Mesenchymal stem cell (in vitro differentiated cells and primary cell): Measurements from ENCODE around the gene EXTL1.

Source experiments
- DNase-seq: peaks from one replicate; pipeline ENCODE4 v3.0.0-alpha.2; 2013
- H2AFZ ChIP-seq: one replicate; pipeline ENCODE4 v1.6.1; 2013; ENCODE audit warnings: low read depth, mild to moderate bottlenecking, control low read depth, inconsistent platforms, low read length, moderate library complexity
- H2AK5ac ChIP-seq: 2 replicates; pipeline ENCODE4 v1.6.1; 2013; ENCODE audit warnings: low read length, moderate library complexity, mild to moderate bottlenecking, inconsistent platforms; ENCODE audit not compliant: severe bottlenecking
- H2BK120ac ChIP-seq: one replicate; pipeline ENCODE4 v1.6.1; 2013; ENCODE audit warnings: low read depth, mild to moderate bottlenecking, inconsistent platforms, low read length, moderate library complexity
- H2BK12ac ChIP-seq, 2 experiments: one replicate each; pipeline ENCODE4 v1.6.1; 2013; ENCODE audit warnings: inconsistent platforms in 2 of 2, low read length in 2 of 2, mild to moderate bottlenecking in 2 of 2, moderate library complexity in 2 of 2, control low read depth in 1 of 2
- H2BK15ac ChIP-seq: one replicate; pipeline ENCODE4 v1.6.1; 2013; ENCODE audit warnings: mild to moderate bottlenecking, low read depth, inconsistent platforms; ENCODE audit not compliant: poor library complexity, severe bottlenecking
- H2BK5ac ChIP-seq: 2 replicates; pipeline ENCODE4 v1.6.1; 2013; ENCODE audit warnings: low read depth, mild to moderate bottlenecking, low read length, control low read depth, inconsistent platforms; ENCODE audit not compliant: poor library complexity, severe bottlenecking
- H3K14ac ChIP-seq, 2 experiments: one replicate each; pipeline ENCODE4 v1.6.1; 2013; ENCODE audit warnings: inconsistent platforms in 2 of 2, low read length in 2 of 2, control low read depth in 1 of 2, mild to moderate bottlenecking in 1 of 2, moderate library complexity in 1 of 2
- H3K18ac ChIP-seq, 2 experiments: one replicate each; pipeline ENCODE4 v1.6.1; 2013; ENCODE audit warnings: inconsistent platforms in 2 of 2, low read length in 2 of 2, control low read depth in 1 of 2, low read depth in 1 of 2, mild to moderate bottlenecking in 1 of 2
- H3K23ac ChIP-seq, 2 experiments: one replicate each; pipeline ENCODE4 v1.6.1; 2013; ENCODE audit warnings: inconsistent platforms in 2 of 2, low read length in 2 of 2, mild to moderate bottlenecking in 2 of 2, moderate library complexity in 2 of 2, control low read depth in 1 of 2
- H3K27ac ChIP-seq: 2 replicates; pipeline ENCODE4 v1.5.1; 2013; ENCODE audit warnings: mild to moderate bottlenecking, moderate library complexity, low read length, control low read depth, inconsistent platforms; ENCODE audit not compliant: poor library complexity, severe bottlenecking
- H3K27me3 ChIP-seq, 2 experiments: 2 replicates each; pipeline versions ENCODE4 v1.6.1 to v1.7.0; 2013; ENCODE audit warnings: low read length in 2 of 2, mild to moderate bottlenecking in 2 of 2, moderate library complexity in 2 of 2, control low read depth in 1 of 2, inconsistent platforms in 1 of 2; ENCODE audit not compliant: control insufficient read depth in 1 of 2, insufficient read depth in 1 of 2
- H3K36me3 ChIP-seq, 2 experiments: 2 replicates each; pipeline versions ENCODE4 v1.6.1 to v1.7.0; 2013; ENCODE audit warnings: low read length in 2 of 2, control low read depth in 1 of 2, inconsistent platforms in 1 of 2, low read depth in 1 of 2, mild to moderate bottlenecking in 1 of 2; ENCODE audit not compliant: insufficient read depth in 2 of 2, control insufficient read depth in 1 of 2
- H3K4ac ChIP-seq, 2 experiments: one replicate each; pipeline ENCODE4 v1.6.1; 2013; ENCODE audit warnings: inconsistent platforms in 2 of 2, low read length in 2 of 2, mild to moderate bottlenecking in 2 of 2, moderate library complexity in 2 of 2, control low read depth in 1 of 2, low read depth in 1 of 2
- H3K4me1 ChIP-seq: 2 replicates; pipeline ENCODE4 v1.6.1; 2013; ENCODE audit warnings: low read depth, low read length, control low read depth; ENCODE audit not compliant: control insufficient read depth, insufficient read depth
- H3K4me2 ChIP-seq: 2 replicates; pipeline ENCODE4 v1.6.1; 2013; ENCODE audit warnings: low read length, mild to moderate bottlenecking, inconsistent platforms; ENCODE audit not compliant: poor library complexity, severe bottlenecking
- H3K4me3 ChIP-seq, 2 experiments: 2 replicates each; pipeline versions ENCODE4 v1.5.1 to v1.7.0; 2013; ENCODE audit warnings: low read length in 2 of 2, mild to moderate bottlenecking in 2 of 2, control low read depth in 1 of 2, low read depth in 1 of 2; ENCODE audit not compliant: insufficient read depth in 1 of 2
- H3K79me1 ChIP-seq: replicated peaks from 2 replicates; pipeline ENCODE4 v1.6.1; 2013; ENCODE audit warnings: mild to moderate bottlenecking, control low read depth, low read length, inconsistent platforms; ENCODE audit not compliant: poor library complexity, severe bottlenecking
- H3K9ac ChIP-seq: 2 replicates; pipeline ENCODE4 v1.7.0; 2013; ENCODE audit warnings: mild to moderate bottlenecking, low read length, moderate library complexity
- H3K9me3 ChIP-seq: 2 replicates; pipeline ENCODE4 v1.7.0; 2013; ENCODE audit warnings: mild to moderate bottlenecking, low read length; ENCODE audit not compliant: control insufficient read depth
- H4K8ac ChIP-seq: one replicate; pipeline ENCODE4 v1.6.1; 2013; ENCODE audit warnings: inconsistent platforms, mild to moderate bottlenecking, low read length, moderate library complexity
- H4K91ac ChIP-seq: one replicate; pipeline ENCODE4 v1.6.1; 2013; ENCODE audit warnings: mild to moderate bottlenecking, low read length, inconsistent platforms
- WGBS: methylation state at CpG from one replicate; pipeline ENCODE4 v1.1.7; 2013; ENCODE audit warnings: mixed read lengths; 5-methylcytosine and 5-hydroxymethylcytosine counted together

Gene EXTL1

GRCh38 chr1:26003756-26004155 is 17.8 kb upstream of the EXTL1 start:
- Histone ChIP-seq H3K79me1 (no peaks in the 10 kb centered on the region), H2BK15ac (no peak overlapping the region), H3K9ac (no peak overlapping the region), H3K4ac (no peak overlapping the region), H3K4me2 (no peak overlapping the region), H4K8ac (no peak overlapping the region), H2AK5ac (no peak overlapping the region), H3K23ac (no peak overlapping the region), H2AFZ (no peak overlapping the region), H3K4me1 (no peaks in the 10 kb centered on the region), H3K4me3 (no peak overlapping the region), H4K91ac (no peak overlapping the region), H2BK5ac (no peak overlapping the region), H2BK12ac (no peak overlapping the region), H3K18ac (no peak overlapping the region), H3K36me3 (no peaks in the 10 kb centered on the region), H3K14ac (no peak overlapping the region), H3K9me3 (no peaks in the 10 kb centered on the region), H3K27ac (no peak overlapping the region), H3K27me3 (peaks cover 7 to 15% of the 10 kb centered on the region in 2 experiments), H2BK120ac (no peak overlapping the region)
- WGBS = 97% methylated on average over 2 of the region's 2 CpGs
- no peak for DNase-seq

DNA sequence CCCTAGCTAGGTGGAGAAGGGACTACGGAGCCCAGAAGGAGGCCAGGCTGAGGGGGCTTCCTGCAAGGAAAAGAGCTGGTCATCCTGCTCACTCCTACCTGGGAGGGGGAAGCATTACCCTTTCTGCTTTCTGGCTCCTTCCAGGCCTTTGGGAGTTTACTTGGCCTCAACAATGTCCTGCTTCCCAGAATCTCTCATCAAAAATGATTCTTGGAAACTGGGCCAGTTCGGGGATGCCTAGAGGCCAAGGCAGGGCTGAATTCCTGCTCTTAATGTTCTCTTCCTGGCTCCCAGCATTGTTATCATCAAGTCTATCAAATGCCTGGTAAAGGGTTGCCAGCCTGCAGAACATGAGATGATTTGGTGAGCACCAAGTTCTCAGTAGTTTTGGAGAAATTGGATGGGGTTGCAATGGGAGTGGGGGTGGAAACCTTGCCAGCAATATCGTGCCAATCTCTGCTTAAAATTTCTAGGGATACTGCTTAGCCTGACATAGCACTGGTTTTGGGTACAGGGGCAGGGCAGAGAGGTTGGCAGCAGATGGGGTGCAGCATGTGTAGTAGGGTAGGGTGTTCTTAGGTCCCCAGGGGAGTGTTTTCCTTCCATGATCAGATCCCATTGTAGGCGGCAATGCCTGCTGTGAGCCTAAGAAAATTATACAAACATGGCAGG is 16.0 kb upstream of the EXTL1 start:
- no peak overlapping the region for H2AK5ac ChIP-seq
- peak overlapping the region; percentile 19 for H2BK15ac ChIP-seq
- peak overlapping the region in 1 of 2 experiments; percentile 43 for H3K23ac ChIP-seq
- no peak overlapping the region for H3K18ac ChIP-seq
- H3K4me1 ChIP-seq = peaks cover 3% of the 10 kb centered on the region
- no peak overlapping the region for H3K4me2 ChIP-seq
- no peak overlapping the region for H2BK12ac ChIP-seq
- H3K9ac ChIP-seq = no peak overlapping the region
- no peak overlapping the region for H4K8ac ChIP-seq
- DNase-seq = no peak
- H4K91ac ChIP-seq = no peak overlapping the region
- no peaks in the 10 kb centered on the region for H3K9me3 ChIP-seq
- H3K27me3 ChIP-seq = peaks cover 7 to 15% of the 10 kb centered on the region in 2 experiments
- no peak overlapping the region for H3K4ac ChIP-seq
- H3K27ac ChIP-seq = no peak overlapping the region
- no peaks in the 10 kb centered on the region for H3K36me3 ChIP-seq
- H3K14ac ChIP-seq = no peak overlapping the region
- no peak overlapping the region for H3K4me3 ChIP-seq
- no peak overlapping the region for H2AFZ ChIP-seq
- H2BK5ac ChIP-seq = no peak overlapping the region
- no peak overlapping the region for H2BK120ac ChIP-seq
- H3K79me1 ChIP-seq = no peaks in the 10 kb centered on the region
- WGBS = 83% methylated on average over 4 of the region's 4 CpGs

DNA sequence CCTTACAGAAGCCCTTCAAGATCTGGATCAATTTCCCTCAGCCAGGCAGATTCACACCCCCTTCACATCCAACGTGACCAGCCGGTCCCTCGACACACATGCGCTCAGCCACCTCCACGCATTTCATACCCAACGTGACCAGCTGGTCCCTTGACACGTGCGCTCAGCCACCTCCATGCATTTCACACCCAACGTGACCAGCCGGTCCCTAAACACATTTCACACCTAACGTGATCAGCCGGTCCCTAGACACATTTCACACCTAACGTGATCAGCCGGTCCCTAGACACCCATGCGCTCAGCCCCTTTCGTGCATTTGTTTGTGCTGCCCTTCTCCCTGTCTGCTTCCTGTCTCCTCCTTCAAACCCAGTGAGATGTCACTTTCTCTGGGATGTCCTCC is 14.9 kb upstream of the EXTL1 start:
- DNase-seq = no peak
- no peak overlapping the region for H2AFZ ChIP-seq
- no peak overlapping the region for H3K4me2 ChIP-seq
- H3K14ac ChIP-seq = no peak overlapping the region
- H3K4ac ChIP-seq = no peak overlapping the region
- 92% methylated on average over 16 of the region's 16 CpGs for WGBS
- no peaks in the 10 kb centered on the region for H3K36me3 ChIP-seq
- peaks cover 7 to 15% of the 10 kb centered on the region in 2 experiments for H3K27me3 ChIP-seq
- no peaks in the 10 kb centered on the region for H3K79me1 ChIP-seq
- H3K27ac ChIP-seq = no peak overlapping the region
- no peak overlapping the region for H2BK5ac ChIP-seq
- no peak overlapping the region for H4K91ac ChIP-seq
- H3K4me3 ChIP-seq = no peak overlapping the region
- H3K18ac ChIP-seq = no peak overlapping the region
- peaks cover 6% of the 10 kb centered on the region for H3K4me1 ChIP-seq
- H3K23ac ChIP-seq = peak overlapping the region in 1 of 2 experiments; percentile 51
- no peak overlapping the region for H2AK5ac ChIP-seq
- H2BK15ac ChIP-seq = no peak overlapping the region
- no peaks in the 10 kb centered on the region for H3K9me3 ChIP-seq
- no peak overlapping the region for H4K8ac ChIP-seq
- H2BK12ac ChIP-seq = no peak overlapping the region
- H3K9ac ChIP-seq = no peak overlapping the region
- H2BK120ac ChIP-seq = no peak overlapping the region

DNA sequence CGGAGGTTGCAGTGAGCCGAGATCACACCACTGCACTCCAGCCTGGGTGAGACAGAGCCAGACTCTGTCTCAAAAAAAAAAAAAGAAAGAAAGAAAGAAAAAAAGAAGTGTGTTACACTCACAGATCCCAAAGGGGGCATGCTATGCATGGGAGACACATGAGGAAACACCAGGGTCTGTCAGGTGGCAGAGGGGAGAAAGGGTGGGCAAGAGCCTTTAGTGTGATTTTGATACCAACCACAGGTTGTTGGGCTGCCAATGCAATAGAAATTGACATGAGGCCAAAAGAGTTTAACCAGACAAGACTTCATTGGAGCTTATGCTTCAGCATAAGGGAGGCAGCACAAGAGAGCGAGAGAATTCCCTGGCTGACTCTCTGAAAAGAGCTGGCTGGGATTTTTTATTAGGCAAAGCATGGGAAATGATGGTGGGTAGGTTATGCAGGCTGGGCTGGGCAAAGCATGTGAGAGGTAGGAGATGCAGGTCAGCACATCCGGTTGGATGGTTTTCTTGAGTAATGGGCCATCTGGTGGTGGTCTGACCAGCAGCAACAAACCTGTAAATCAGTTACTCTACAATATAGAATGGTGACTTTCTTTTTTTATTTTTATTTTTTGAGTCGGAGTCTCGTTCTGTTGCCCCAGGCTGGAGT is 11.7 kb upstream of the EXTL1 start:
- Histone ChIP-seq H2BK120ac (no peak overlapping the region), H3K79me1 (no peaks in the 10 kb centered on the region), H3K4me2 (no peak overlapping the region), H3K9me3 (no peaks in the 10 kb centered on the region), H3K4ac (no peak overlapping the region), H4K91ac (no peak overlapping the region), H3K36me3 (no peaks in the 10 kb centered on the region), H2AK5ac (no peak overlapping the region), H2BK5ac (no peak overlapping the region), H2BK15ac (no peak overlapping the region), H3K18ac (no peak overlapping the region), H3K4me3 (no peak overlapping the region), H3K23ac (no peak overlapping the region), H3K27ac (no peak overlapping the region), H3K27me3 (peaks cover 4 to 22% of the 10 kb centered on the region in 2 experiments), H2AFZ (no peak overlapping the region), H3K4me1 (peaks cover 9% of the 10 kb centered on the region), H4K8ac (no peak overlapping the region), H2BK12ac (no peak overlapping the region), H3K9ac (no peak overlapping the region), H3K14ac (no peak overlapping the region)
- 89% methylated on average over 6 of the region's 6 CpGs for WGBS
- DNase-seq = no peak
